Measurements from ENCODE around the gene ZNF700.
"Not testable (repeated sequence)": the region's sequence is repeated elsewhere in the genome, so short reads cannot be mapped to it uniquely, and the experiment has no call there.

The ZNF700 gene

DNA sequence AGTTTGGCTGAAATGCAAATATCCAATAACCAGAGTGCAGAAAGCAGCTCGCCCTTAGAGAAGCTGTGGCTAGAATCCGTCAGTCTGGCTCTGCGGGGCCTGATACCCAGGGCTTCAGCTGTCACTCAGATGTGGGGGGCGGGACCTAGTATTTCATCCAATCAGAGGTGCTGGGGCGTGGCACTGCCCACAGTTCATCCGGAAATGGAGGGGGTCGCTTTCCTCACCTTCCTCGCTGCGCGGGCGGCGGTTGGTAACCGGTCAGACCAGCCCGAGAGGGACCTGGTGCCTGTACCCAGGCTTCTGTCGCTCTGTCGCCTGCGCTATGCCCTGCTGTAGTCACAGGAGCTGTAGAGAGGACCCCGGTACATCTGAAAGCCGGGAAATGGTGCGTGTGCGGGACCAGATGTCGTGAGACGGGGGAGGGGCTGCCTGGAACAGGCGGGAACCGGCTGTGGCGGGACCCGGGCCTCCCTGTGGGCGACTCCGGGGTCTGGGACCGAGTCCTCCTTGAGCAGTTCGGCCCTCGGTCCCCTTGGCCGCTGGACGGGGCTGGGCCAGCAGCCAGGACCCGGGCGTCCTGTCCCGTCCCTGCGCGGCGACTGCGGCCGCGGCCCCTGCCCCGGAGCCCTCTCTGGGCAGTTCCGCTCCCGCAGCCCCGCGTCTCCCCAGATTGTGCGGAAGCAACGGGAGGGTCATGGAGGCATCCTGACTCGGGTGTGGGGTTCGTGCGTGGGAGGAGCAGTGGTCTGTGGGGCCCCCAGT, at the start of gene ZNF700:
Gene ZNF700 (plus strand): TSS at position 222 of the 765 bp plus-strand sequence. CDS start 104 bp downstream, at position 326.
- no peak for TF ChIP-seq CTCF (IDR thresholded peaks at IDR 0.05; ENCODE audit: low read depth, low read length)
- peak within 1 kb of the TSS; percentile 86 to 91 for H3K4me3 ChIP-seq (replicated peaks in 1 of 2; ENCODE audit: low read depth in 2 of 2, low read length in 2 of 2)

GRCh38 chr19:11879687-11880266, 45.1 kb upstream of the ZNF700 start:
- peak; percentile 29 for TF ChIP-seq CTCF (IDR thresholded peaks at IDR 0.05; ENCODE audit: low read depth, low read length)
- not testable (repeated sequence) for H3K4me3 ChIP-seq (replicated peaks in 1 of 2; ENCODE audit: low read depth in 2 of 2, low read length in 2 of 2)
- peak; percentile 6 to 20 for DNase-seq (ENCODE audit: low read depth in 2 of 2)

More for the DNA sequence above, at the start of gene ZNF700:
- peak; percentile 88 to 91 for DNase-seq (ENCODE audit: low read depth in 2 of 2)

GRCh38 chr19:11880598-11880997, 44.3 kb upstream of the ZNF700 start:
- no peak for TF ChIP-seq CTCF (IDR thresholded peaks at IDR 0.05; ENCODE audit: low read depth, low read length)
- DNase-seq (ENCODE audit: low read depth in 2 of 2), result no peak
- H3K4me3 ChIP-seq (replicated peaks in 1 of 2; ENCODE audit: low read depth in 2 of 2, low read length in 2 of 2), result no peak overlapping the region

DNA sequence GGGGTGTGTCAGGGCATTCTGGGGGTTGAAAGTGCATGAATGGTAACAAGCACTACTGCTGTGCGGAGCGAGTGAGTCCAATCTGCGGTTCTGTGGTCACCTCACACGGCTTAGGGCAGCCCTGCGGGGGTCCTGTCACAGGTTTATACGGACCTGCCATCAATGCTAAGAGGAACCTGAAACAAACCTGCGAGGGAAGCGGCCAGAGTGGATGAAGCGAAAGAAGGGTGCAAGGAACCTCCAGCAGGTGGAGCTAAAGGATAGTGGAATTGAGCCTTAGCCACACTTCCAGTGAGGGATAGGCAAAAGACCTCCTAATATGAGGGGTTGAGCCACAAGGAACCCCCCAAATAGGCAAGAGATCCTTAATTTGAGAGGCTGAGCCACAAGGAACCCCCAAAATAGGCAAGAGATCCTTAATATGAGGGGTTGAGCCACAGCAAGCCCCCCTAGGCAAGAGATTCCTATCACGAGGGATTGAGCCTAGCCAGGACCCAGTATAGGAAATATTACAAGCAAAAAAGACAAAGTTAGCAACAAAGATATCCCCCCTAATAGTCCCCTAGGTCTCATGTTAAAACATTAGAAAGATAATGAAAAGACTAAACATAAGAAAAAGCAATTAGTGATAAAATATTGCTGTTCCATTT, 43.6 kb upstream of the ZNF700 start:
- peak; percentile 86 for TF ChIP-seq CTCF (IDR thresholded peaks at IDR 0.05; ENCODE audit: low read depth, low read length)
- peak; percentile 66 to 69 for DNase-seq (ENCODE audit: low read depth in 2 of 2)
- H3K4me3 ChIP-seq (replicated peaks in 1 of 2; ENCODE audit: low read depth in 2 of 2, low read length in 2 of 2), result no peak overlapping the region

DNA sequence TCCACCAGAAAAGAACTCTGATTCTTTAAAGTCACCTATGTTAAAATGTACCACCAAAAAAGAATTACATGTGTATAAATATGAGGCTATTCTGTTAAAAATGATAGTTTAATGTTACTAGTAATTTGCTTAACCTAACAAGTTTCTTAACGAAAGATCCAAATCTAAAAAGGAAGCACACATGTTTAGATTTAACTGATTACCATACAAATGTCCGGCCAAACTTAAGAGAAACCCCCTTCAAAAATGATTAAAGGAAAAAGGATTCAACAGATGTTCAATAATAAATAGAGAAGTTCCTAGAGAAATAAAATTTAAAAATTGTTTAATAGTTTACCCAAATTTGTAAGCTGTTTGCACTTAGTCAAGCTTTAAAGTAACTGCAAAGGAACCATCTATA, 42.3 kb upstream of the ZNF700 start:
- no peak for TF ChIP-seq CTCF (IDR thresholded peaks at IDR 0.05; ENCODE audit: low read depth, low read length)
- DNase-seq (ENCODE audit: low read depth in 2 of 2), result no peak
- H3K4me3 ChIP-seq (replicated peaks in 1 of 2; ENCODE audit: low read depth in 2 of 2, low read length in 2 of 2), result no peak overlapping the region

DNA sequence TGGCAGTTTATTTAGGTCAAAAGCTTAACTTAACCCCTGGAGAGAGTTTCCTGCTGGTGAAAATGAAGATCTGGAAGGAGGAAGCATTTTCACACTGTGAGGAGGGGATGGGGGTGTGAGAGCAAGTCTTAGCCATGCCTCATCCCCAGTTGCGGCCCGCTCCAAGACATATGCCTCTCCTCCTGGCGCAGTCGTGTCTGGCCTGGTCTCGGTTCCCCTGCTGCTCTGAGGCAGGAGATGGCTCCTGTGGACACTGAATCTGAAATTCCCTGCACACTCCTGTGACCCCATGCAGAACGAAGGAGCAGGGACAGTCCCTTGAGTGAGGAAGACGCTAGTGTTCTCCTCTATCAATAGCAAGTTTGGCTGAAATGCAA, 37.7 kb upstream of the ZNF700 start:
- no peak for TF ChIP-seq CTCF (IDR thresholded peaks at IDR 0.05; ENCODE audit: low read depth, low read length)
- H3K4me3 ChIP-seq (replicated peaks in 1 of 2; ENCODE audit: low read depth in 2 of 2, low read length in 2 of 2), result peak overlapping the region; percentile 65 to 84
- no peak for DNase-seq (ENCODE audit: low read depth in 2 of 2)
